PC-3 (cell line): ENCODE results near the gene NELFE. TPM values are rescaled to one million over a fixed set of nuclear protein-coding genes. Genes with fewer than 3 reads are reported as not detected.
"Not testable (repeated sequence)": the region's sequence is repeated elsewhere in the genome, so short reads cannot be mapped to it uniquely, and the experiment has no call there.

Source experiments
- ATAC-seq: fragments of 200-7000 bp; cut with Tn5 transposase; 2 replicates; pipeline ENCODE4 v1.9.1; 2020; ENCODE audit warnings: mild to moderate bottlenecking, moderate library complexity
- Bru-seq: library from RNA; stranded (reverse); fragments of 400-500 nt; gene quantifications from one replicate; lab custom pipeline; 2021; lab: Mats Ljungman, UMichigan
- BruChase-seq, 2 experiments: library from RNA; stranded (reverse); fragments of 400-500 nt; gene quantifications; one replicate each; lab custom pipeline; 2021; lab: Mats Ljungman, UMichigan
- BruUV-seq: library from RNA; stranded (reverse); fragments of 400-500 nt; replicated peaks from 2 replicates; lab custom pipeline; 2021; lab: Mats Ljungman, UMichigan
- CTCF ChIA-PET: fragments of 300-600 bp; sonication (Branson Sonifier 250); formaldehyde crosslinking; loops from one replicate; lab custom pipeline; 2022; ENCODE audit warnings: antibody characterized with exemption; lab: Charles Lee
- POLR2A ChIA-PET: fragments of 300-600 bp; sonication (Branson Sonifier 250); formaldehyde crosslinking; loops from one replicate; lab custom pipeline; 2022; ENCODE audit warnings: antibody characterized with exemption; ENCODE audit not compliant: unreplicated experiment; lab: Charles Lee
- DNase-seq: peaks from one replicate; pipeline ENCODE4 v3.0.0-alpha.2; 2015
- H2AFZ ChIP-seq: fragments of 300-600 bp; sonication (generic); 2 replicates; pipeline ENCODE4 v1.6.0; 2016; ENCODE audit warnings: antibody characterized with exemption, low read length
- H3F3A ChIP-seq: fragments of 300-600 bp; sonication (generic); one replicate; pipeline ENCODE4 v1.6.0; 2017; ENCODE audit warnings: antibody characterized with exemption, low read length, control low read depth, mild to moderate bottlenecking; ENCODE audit not compliant: unreplicated experiment
- H3K27ac ChIP-seq: fragments of 300-600 bp; sonication (generic); 2 replicates; pipeline ENCODE4 v1.5.1; 2016; ENCODE audit warnings: mild to moderate bottlenecking, low read length
- H3K27me3 ChIP-seq: fragments of 300-600 bp; sonication (generic); 2 replicates; pipeline ENCODE4 v1.6.1; 2016; ENCODE audit warnings: low read length, mixed read lengths
- H3K36me3 ChIP-seq: fragments of 300-600 bp; sonication (generic); 2 replicates; pipeline ENCODE4 v1.6.1; 2016; ENCODE audit warnings: low read depth, mixed run types, low read length, mixed read lengths
- H3K4me1 ChIP-seq: fragments of 300-600 bp; sonication (generic); 2 replicates; pipeline ENCODE4 v1.5.1; 2016; ENCODE audit warnings: low read length; ENCODE audit not compliant: insufficient read depth
- H3K4me2 ChIP-seq: fragments of 300-600 bp; sonication (generic); 2 replicates; pipeline ENCODE4 v1.6.0; 2016; ENCODE audit warnings: low read length
- H3K4me3 ChIP-seq: fragments of 300-600 bp; sonication (generic); 2 replicates; pipeline ENCODE4 v1.5.1; 2016; ENCODE audit warnings: mild to moderate bottlenecking, low read length, mixed read lengths
- H3K79me2 ChIP-seq: fragments of 300-600 bp; sonication (generic); 2 replicates; pipeline ENCODE4 v1.6.1; 2017; ENCODE audit warnings: low read length, mixed read lengths
- H3K9ac ChIP-seq: fragments of 300-600 bp; sonication (generic); 2 replicates; pipeline ENCODE4 v1.6.0; 2016; ENCODE audit warnings: mild to moderate bottlenecking, low read length
- H3K9me2 ChIP-seq: fragments of 300-600 bp; sonication (generic); replicated peaks from 2 replicates; pipeline ENCODE4 v1.6.1; 2016; ENCODE audit warnings: mixed run types, low read length, mixed read lengths
- H3K9me3 ChIP-seq: fragments of 300-600 bp; sonication (generic); 2 replicates; pipeline ENCODE4 v1.6.1; 2016; ENCODE audit warnings: low read length, mixed read lengths
- H4K20me1 ChIP-seq: fragments of 300-600 bp; sonication (generic); 2 replicates; pipeline ENCODE4 v1.6.1; 2016; ENCODE audit warnings: low read length, mixed read lengths
- CTCF ChIP-seq: fragments of 300-600 bp; sonication (generic); conservative IDR thresholded peaks from 2 replicates; pipeline ENCODE4 v1.5.1; 2017; ENCODE audit warnings: antibody characterized with exemption, low read depth, mild to moderate bottlenecking, low read length
- EZH2 ChIP-seq: fragments of 300-600 bp; sonication (generic); IDR thresholded peaks from one replicate; pipeline ENCODE4 v1.6.1; 2017; ENCODE audit warnings: antibody characterized with exemption, mild to moderate bottlenecking, low read length; ENCODE audit not compliant: unreplicated experiment
- EZH2phosphoT487 ChIP-seq: fragments of 300-600 bp; sonication (generic); IDR thresholded peaks from 2 replicates; pipeline ENCODE4 v1.6.1; 2018; ENCODE audit warnings: mild to moderate bottlenecking, antibody characterized with exemption, low read length, borderline replicate concordance
- intact Hi-C: fragments of 100-400 bp; cut with micrococcal nuclease; formaldehyde crosslinking; loops from 2 replicates; pipeline ENCODE4 v1.9.0; 2023
- long read RNA-seq: library from polyadenylated mRNA; unstranded; transcript quantifications from one replicate; pipeline ENCODE4 v2.0.0, GENCODE V29; 2021; ENCODE audit not compliant: unreplicated experiment
- total RNA-seq: library from RNA; depleted of rRNA; stranded (reverse); fragments of >200 nt; gene quantifications from 2 replicates; pipeline ENCODE4 v1.2.3, GENCODE V29; 2014; rRNA removed

Gene NELFE
- total RNA-seq = 132 and 142 TPM in 2 replicates
- percentile 87 among the genes with signal in this experiment for Bru-seq, nascent RNA
- percentile 84 among the genes with signal in this experiment for BruChase-seq, experiment 1, labeled RNA remaining after a 6-hour chase
- BruChase-seq, experiment 2, labeled RNA remaining after a 2-hour chase = percentile 81 among the genes with signal in this experiment
- long read RNA-seq, transcript NELFE-202 (11 exons, 1,584 nt) = major isoform, 98 of 146 reads
- long read RNA-seq, transcript NELFE-208 (10 exons, 1,543 nt) = minor isoform, 8 of 146 reads
- long read RNA-seq, partial matches to known transcripts = 14 of 146 reads
- long read RNA-seq, other reads (novel, unspliced or antisense) = 26 of 146 reads

- H3K4me3 ChIP-seq = peak within 1 kb of the TSS; percentile 96
- no peaks in the 10 kb centered on the region for H3K9me3 ChIP-seq
- CTCF ChIA-PET = no interaction called here
- TSS peak; percentile 76 for BruUV-seq
- H3K27ac ChIP-seq = peak within 1 kb of the TSS; percentile 31
- H3K79me2 ChIP-seq = peaks cover 38% of the 10 kb centered on the region
- intact Hi-C loops = loop anchor here (2.0 to 5.0 kb wide), 3 partner anchors 48 to 218 kb away; partner anchors contain the start of genes AGPAT1, RNF5 and ZBTB12
- no peaks in the 10 kb centered on the region for H3F3A ChIP-seq
- no peaks in the 10 kb centered on the region for H4K20me1 ChIP-seq
- peak within 1 kb of the TSS; percentile 90 for H2AFZ ChIP-seq
- DNase-seq (peak; percentile 99), ATAC-seq (peak; percentile 100)
- H3K4me1 ChIP-seq = peaks cover 19% of the 10 kb centered on the region
- H3K9me2 ChIP-seq = no peaks in the 10 kb centered on the region
- H3K9ac ChIP-seq = peak within 1 kb of the TSS; percentile 95
- no peaks in the 10 kb centered on the region for H3K27me3 ChIP-seq
- TF ChIP-seq EZH2 = no peak
- no peak for TF ChIP-seq EZH2phosphoT487
- TF ChIP-seq CTCF = no peak
- POLR2A ChIA-PET = interaction anchor here (0.6 kb wide), 1 partner anchor 12 kb away, joined by 3 read pairs; no protein-coding TSS in a partner anchor
- H3K4me2 ChIP-seq = peak within 1 kb of the TSS; percentile 98
- H3K36me3 ChIP-seq = peaks cover 42% of the 10 kb centered on the region
Observed at GRCh38 chr6:31958741-31959739, at the start of gene NELFE, which contains the start of gene SKIC2. Gene NELFE (minus strand): TSS chr6:31958971. CDS start chr6:31958446, 525 bp downstream. Gene SKIC2 (plus strand): TSS chr6:31959175. CDS start chr6:31959193, 18 bp downstream.

GRCh38 chr6:32008037-32008436 is 49.3 kb upstream of the NELFE start:
- H3K4me2 ChIP-seq, H3K4me3 ChIP-seq, BruUV-seq, H3K9me3 ChIP-seq, CTCF ChIA-PET, H3K79me2 ChIP-seq, ATAC-seq, POLR2A ChIA-PET, intact Hi-C loops, H3K4me1 ChIP-seq, H3K9me2 ChIP-seq, H2AFZ ChIP-seq, H3K27me3 ChIP-seq, H3F3A ChIP-seq, H3K36me3 ChIP-seq, H4K20me1 ChIP-seq, H3K9ac ChIP-seq, DNase-seq, H3K27ac ChIP-seq: not testable (repeated sequence)

- BruUV-seq, H3K27ac ChIP-seq, H3F3A ChIP-seq, H3K79me2 ChIP-seq, H3K4me2 ChIP-seq, H3K9ac ChIP-seq, CTCF ChIA-PET, H4K20me1 ChIP-seq, H3K4me3 ChIP-seq, H3K9me2 ChIP-seq, H3K9me3 ChIP-seq, DNase-seq, H3K4me1 ChIP-seq, intact Hi-C loops, H3K36me3 ChIP-seq, ATAC-seq, H2AFZ ChIP-seq, H3K27me3 ChIP-seq, POLR2A ChIA-PET: not testable (repeated sequence)
Observed at GRCh38 chr6:32007086-32007485, 48.3 kb upstream of the NELFE start.

- H3K4me1 ChIP-seq, CTCF ChIA-PET, POLR2A ChIA-PET, H4K20me1 ChIP-seq, H3K9ac ChIP-seq, DNase-seq, H3K79me2 ChIP-seq, H3K9me3 ChIP-seq, H3K27ac ChIP-seq, BruUV-seq, H2AFZ ChIP-seq, H3K36me3 ChIP-seq, H3K4me3 ChIP-seq, H3K27me3 ChIP-seq, H3F3A ChIP-seq, ATAC-seq, H3K9me2 ChIP-seq, intact Hi-C loops, H3K4me2 ChIP-seq: not testable (repeated sequence)
Observed at GRCh38 chr6:32005991-32006529, 47.3 kb upstream of the NELFE start.

- POLR2A ChIA-PET, H3K27me3 ChIP-seq, H2AFZ ChIP-seq, H4K20me1 ChIP-seq, intact Hi-C loops, H3K9me3 ChIP-seq, H3K4me1 ChIP-seq, DNase-seq, H3K4me2 ChIP-seq, ATAC-seq, H3K27ac ChIP-seq, H3K9me2 ChIP-seq, H3K9ac ChIP-seq, H3K79me2 ChIP-seq, BruUV-seq, H3K36me3 ChIP-seq, H3K4me3 ChIP-seq, CTCF ChIA-PET, H3F3A ChIP-seq: not testable (repeated sequence)
Observed at GRCh38 chr6:32005538-32005880, 46.7 kb upstream of the NELFE start.
